GM21515 (cell line): Measurements from ENCODE around the gene WHRN.
A peak's percentile ranks its signal among the peaks of the same experiment; 100 is the strongest.

Experiments
- ATAC-seq: cut with Tn5 transposase; IDR thresholded peaks from one replicate; pipeline ENCODE4 v1.9.1; 2021; ENCODE audit not compliant: unreplicated experiment

Gene WHRN

GRCh38 chr9:114505187-114506081, at the start of gene WHRN:
WHRN (minus strand) TSS chr9:114505473; CDS start chr9:114504801, 672 bp downstream.
- peak; percentile 79 for ATAC-seq

GRCh38 chr9:114553202-114553601, 47.9 kb upstream of the WHRN start:
- no peak for ATAC-seq

GRCh38 chr9:114552706-114553105, 47.4 kb upstream of the WHRN start:
- no peak for ATAC-seq

GRCh38 chr9:114551750-114552685, 46.7 kb upstream of the WHRN start:
- no peak for ATAC-seq

- no peak for ATAC-seq
These were observed 44.5 kb upstream of the WHRN start for GRCh38 chr9:114549697-114550330.

- ATAC-seq = no peak
These were observed 41.6 kb upstream of the WHRN start for GRCh38 chr9:114546851-114547250.

- ATAC-seq = no peak
These were observed 39.8 kb upstream of the WHRN start for GRCh38 chr9:114545055-114545454.

GRCh38 chr9:114539701-114540380, 34.6 kb upstream of the WHRN start:
- ATAC-seq = no peak

GRCh38 chr9:114538241-114538640, 33.0 kb upstream of the WHRN start:
- peak; percentile 66 for ATAC-seq

- ATAC-seq = no peak
These were observed 27.4 kb upstream of the WHRN start for GRCh38 chr9:114532561-114533237.

GRCh38 chr9:114529285-114529684, 24.0 kb upstream of the WHRN start:
- no peak for ATAC-seq

- no peak for ATAC-seq
These were observed 21.5 kb upstream of the WHRN start for GRCh38 chr9:114526807-114527206.

GRCh38 chr9:114525513-114525912, 20.2 kb upstream of the WHRN start:
- no peak for ATAC-seq

GRCh38 chr9:114524247-114524681, 19.0 kb upstream of the WHRN start:
- ATAC-seq = no peak

GRCh38 chr9:114522847-114523246, 17.6 kb upstream of the WHRN start:
- ATAC-seq = no peak

- no peak for ATAC-seq
These were observed 17.0 kb upstream of the WHRN start for GRCh38 chr9:114522286-114522685.

- ATAC-seq = no peak
These were observed 16.6 kb upstream of the WHRN start for GRCh38 chr9:114521846-114522245.

- ATAC-seq = peak; percentile 80
These were observed 13.3 kb upstream of the WHRN start for GRCh38 chr9:114518599-114519022.

GRCh38 chr9:114518120-114518519, 12.8 kb upstream of the WHRN start:
- ATAC-seq = no peak

GRCh38 chr9:114516913-114517312, 11.6 kb upstream of the WHRN start:
- ATAC-seq = no peak
